ENCODE data around the gene C1orf167.

The C1orf167 gene

DNA sequence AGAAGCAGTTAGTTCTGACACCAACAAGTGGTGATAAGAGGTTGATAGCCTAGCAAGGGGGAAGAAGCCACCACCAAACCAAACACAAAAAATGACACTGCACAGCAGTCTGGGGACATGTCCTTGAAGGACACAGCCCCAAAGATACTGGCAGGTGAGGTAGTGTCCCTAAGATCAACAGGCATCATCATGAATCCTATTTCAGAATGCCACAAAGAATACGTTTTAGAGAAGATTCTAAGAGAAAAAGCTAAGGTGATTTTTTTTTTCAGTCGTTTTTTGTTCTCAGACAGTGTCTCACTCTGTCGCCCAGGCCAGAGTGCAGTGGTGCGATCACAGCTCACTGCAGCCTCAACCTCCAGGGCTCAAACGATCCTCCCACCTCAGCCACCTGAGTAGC is 24.2 kb downstream of the C1orf167 start:
- DNase-seq: no peak

DNA sequence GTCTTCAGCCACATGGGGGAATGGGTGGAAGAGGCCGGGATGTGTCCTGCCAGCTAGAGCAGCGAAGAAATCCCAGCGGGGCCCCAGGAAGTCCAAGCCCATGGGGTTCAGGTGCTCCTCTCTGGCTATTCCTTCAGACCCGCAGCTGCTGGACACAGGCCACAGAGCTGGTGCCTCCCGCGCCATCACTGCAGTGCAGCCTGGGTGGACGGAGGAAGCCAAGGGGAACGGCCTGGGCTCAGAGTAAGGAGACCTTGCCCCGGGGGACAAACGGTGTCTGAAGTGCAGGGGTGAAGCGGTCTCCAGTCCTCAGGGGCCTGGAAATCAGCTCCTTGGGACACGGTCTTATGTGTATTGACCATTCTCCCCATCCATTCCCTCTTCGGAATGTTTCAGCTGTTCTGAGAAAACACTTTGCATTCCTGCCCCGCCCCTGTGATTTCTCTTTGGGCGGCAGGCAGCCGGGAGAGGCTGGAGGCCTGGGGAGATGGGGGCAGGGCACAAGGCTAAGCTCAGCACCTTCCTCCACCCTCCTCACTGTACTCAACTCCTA is 25.3 kb downstream of the C1orf167 start:
- no peak for DNase-seq

DNA sequence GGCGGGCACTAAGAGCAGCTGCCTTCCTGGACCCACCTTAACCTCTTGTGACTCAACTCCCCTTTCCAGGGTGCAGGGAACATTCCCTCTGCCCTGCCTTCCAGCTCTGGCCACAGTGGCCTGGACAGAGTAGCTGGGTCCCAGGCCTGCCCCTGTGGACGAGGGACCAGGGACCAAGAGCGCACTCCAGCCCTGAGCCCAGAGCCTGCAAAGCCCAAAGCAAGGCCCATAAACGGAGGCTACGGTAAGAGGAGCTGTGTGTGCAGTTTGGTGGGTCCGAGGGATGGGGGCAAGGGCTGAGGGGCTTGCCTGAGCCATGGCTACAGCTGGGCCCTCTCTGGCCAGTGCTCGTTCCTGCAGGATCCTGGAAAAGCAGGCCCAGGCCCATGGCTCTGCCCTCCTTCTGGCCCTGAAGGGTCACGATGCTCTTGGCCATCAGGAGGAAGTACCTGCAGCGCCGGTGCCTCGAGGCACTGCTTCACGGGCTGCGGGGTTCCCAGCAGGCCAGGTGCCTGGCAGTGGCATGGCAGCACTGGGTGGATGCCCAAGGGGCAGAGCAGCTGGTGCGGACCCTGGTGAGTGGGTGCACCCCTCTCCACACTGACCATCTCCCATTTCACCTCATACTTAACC is 25.9 kb downstream of the C1orf167 start:
- no peak for DNase-seq

DNA sequence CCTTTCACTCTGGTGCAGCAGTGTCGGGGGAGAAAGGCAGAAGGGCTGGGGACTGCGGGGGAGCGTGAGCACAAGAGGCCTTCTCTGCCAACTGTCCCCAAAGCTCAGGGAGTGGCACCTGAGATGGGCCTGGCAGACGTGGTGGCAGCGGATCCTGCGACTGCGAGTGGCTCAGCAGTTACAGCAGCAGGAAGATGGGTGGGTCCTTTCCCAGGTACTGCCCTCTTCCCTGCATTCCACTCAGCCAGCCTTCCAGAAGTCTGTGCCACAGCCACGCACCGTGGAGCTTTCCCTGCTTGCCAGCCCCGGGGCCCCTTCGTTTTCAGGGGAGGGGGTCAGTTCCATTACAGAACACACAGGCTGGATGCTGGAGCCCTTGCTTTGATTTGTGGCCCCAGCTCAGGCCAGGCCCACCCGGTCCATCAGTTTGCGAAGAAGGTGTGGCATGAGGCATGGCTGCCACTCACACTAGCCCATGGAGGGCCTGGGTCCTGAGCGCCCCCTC is 26.6 kb downstream of the C1orf167 start:
- DNase-seq: no peak

DNA sequence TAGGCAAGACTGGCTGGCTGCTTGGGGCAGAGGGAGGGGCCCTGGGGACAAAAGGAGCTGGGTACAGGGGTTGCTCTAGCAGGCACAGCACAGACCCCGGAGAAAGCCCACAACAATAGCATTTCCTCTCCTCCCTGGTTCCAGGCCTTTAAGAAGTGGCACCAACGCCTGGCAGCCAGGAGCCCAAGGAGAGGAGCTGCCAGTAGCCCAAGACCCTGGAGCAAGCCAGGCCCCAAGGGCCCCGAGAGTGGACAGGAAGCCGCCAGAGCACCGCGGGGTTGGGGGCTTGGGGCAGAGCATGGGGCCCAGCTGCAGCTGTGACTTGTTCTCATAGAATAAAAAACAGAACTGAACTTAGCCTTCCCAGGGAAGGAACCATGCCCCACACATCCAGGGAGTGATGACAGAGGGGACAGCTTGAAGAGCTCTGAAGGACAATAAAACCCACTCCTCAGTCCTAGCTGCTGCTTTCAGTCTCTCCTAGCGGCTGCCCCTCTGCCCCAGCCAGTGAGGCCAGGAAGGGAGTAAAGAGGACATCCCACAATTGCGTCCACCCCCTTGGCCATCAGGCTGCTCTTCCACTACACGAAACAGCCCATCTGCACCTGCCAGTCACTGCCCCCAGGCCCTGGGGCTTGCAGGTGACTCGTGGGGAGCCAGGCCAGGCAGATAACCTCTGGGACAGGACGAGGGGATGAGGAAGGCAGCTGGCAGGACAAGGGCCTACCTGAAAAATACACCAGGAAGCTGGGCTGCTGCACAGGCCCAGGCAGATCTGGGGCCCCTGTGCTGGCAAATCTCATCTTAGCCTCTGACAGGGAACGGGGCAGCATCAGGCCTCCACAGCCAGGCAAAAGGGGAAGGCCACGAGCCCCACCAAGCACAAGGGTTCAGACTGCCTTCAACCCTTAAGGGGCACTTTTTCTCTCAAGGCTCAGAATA is 27.4 kb downstream of the C1orf167 start:
- no peak for DNase-seq

DNA sequence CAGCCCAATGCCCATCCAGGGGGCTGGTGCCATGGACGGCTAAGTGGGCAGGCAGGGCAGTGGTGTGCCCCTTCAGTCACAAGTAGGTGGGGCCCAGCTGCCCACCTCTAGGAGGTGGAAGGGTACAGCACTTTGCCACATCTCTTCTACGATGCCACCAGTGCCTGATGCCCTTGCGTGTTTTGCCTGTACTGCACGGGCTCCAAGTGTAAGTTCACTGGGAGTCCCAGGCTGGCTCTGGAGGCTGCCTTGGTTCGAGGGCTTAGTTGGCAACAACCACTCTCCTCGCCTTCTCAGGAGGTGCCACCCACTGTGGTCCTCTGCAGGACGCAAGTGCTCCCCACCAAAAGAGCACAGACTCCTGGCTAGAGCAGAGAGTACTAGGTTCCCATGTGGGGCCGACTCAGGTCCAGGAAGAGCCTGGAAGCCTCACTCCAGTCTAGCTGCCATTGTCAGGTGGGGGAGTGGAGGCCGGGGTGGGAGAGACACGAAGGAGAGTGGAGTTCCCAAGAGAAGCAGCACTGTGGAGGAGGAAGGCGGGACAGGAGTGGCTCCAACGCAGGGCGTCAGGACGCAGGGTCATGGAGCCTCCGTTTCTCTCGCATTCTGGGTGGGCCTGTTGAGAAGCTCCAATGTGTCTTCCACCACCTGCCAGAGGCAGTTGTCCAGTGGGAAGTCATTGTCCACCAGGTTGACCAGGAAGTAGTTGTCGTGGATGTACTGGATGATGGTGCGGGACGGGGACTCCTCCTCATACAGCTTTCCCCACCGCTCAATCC is 28.3 kb downstream of the C1orf167 start:
- no peak for DNase-seq

DNA sequence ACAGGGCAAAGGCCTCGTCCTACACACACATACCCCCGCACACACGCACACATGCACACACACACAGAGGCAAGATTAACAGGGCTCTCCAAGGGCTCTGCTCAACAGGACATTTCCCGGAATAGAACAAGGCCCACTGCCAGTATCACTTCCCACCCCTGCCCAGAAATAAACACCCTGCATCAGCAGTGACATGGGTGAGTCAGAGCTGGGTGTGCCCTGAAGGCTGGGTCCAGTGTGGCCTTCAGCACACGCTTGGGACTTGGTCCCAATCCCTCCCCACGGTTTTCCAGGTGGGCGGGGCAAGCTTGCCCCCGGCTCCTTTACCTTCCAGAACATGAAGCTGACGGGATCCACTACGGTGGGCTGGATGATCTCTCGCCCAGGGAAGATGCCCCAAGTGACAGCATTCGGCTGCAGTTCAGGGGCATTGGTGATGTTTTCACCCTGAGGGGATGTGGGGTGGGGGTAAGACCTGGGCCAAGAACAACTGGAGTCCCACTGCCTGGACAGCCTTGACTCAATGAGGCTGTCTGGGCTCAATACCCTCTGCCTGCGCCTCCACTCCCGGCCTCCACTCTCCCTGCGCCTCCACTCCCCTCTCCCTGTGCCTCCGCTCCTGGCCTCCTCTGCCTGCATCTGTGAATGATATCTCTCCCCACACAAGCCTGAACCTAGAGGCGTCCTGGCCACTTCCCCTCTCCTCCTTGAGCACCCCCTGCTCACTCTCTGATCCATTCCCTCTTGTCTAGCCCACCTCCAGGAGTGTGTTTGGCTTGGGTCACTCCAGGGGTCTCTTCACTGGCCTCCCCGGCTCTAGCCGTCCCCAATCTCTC is 29.1 kb downstream of the C1orf167 start:
- no peak for DNase-seq

DNA sequence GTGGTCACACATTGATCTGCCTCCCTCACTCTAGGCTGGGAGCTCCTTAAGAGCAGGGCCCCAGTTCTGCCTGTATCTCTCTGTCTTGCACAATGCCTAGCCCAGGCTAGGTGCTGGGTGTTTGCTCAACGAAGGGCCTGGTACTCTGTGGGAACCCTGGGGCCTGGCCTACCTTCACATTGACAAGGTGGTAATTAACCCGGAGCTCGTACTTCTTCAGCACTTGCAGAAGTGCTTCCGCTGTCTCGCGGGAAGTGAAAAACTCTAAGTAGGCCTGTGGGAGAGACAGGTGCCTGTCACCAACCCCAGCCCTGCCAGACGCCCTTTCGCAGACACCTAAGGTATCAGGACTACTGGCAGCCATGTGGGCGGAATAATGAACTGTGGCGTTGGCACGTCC is 30.1 kb downstream of the C1orf167 start:
- DNase-seq: no peak

DNA sequence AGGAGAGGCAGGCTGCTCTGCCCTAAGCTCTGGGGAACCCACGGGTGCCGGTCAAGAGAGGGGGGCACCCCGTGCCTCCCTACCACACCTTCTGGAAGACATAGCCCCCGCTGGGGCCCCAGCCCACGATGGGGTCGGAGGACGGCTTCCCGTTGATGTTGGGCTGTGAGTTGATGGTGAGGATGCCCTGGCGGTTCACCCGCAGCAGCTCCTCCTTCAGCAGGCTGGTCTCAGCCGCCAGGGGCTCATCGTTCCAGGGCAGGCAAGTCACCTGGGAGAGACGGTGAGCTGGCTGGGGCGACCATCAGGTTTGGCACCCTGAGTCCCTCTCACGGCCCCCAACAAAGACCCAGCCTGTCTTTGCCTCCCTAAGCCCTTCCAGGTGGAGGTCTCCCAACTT is 31.8 kb downstream of the C1orf167 start:
- no peak for DNase-seq

DNA sequence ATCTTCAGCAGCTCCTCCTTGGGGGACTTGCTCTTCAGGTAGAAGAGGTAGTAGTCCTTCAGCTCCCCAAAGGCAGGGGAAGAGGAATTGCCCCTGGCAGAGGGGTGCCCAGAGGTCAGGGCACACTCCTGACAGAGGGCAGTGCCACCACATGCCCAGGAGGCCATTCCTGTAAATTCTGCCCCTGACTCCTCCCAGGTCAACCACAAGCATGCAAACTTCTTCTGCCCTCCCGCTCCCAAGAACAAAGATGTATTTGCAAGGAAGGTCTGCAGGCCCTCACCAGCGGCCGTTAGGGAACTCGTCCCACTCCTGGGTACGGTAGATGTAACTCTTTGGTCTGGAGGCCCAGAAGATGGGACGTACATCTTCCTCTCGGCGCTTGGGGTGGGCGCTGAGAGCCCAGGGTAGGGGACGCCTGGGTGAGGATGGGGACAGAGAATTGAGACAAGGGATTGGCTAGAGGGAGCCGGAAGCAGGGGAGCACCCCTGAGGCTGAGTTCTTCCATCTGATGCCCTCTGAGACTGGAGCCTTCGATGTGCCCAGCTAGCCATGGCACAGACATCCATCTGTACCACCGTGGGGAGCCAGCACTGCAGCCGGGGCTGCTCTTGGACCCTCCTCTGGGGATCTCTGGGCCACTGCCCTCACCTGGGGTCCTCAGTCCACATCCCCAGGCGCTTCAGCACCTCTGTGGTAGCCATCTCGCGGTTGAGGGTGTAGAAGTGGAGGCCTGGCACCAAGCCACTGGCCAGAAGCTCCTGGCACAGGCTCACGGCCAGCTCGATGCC is 32.6 kb downstream of the C1orf167 start:
- DNase-seq: no peak

DNA sequence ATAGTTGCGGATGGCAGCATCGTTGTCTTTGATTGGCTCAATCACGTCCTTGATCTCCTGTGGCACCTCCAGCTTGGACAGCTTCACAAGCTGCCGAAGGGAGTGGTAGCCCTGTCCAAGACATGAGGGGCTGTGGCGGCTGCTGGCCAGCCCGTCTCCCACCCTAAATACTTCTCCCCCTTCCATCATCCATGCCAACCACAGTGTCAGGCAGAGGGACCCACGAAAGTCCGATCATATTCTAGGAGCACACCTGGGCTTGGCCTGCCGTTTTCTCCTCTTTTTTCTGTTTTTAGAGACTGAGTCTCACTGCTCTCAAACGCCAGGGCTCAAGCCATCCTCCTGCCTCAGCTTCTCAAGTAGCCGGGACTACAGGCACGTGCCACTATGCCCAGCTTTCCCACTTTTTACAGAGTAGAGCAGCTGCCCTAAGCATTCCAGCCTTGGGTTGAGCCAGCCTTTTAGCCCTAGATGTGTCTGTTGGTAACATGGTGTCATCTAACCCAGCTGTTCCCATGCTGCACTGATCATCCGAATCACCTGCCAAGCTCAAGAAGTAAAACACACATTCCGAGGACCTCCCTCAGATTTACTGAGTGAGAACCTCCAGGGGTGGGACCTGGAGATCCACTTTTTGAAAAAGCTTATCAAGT is 33.4 kb downstream of the C1orf167 start:
- no peak for DNase-seq

DNA sequence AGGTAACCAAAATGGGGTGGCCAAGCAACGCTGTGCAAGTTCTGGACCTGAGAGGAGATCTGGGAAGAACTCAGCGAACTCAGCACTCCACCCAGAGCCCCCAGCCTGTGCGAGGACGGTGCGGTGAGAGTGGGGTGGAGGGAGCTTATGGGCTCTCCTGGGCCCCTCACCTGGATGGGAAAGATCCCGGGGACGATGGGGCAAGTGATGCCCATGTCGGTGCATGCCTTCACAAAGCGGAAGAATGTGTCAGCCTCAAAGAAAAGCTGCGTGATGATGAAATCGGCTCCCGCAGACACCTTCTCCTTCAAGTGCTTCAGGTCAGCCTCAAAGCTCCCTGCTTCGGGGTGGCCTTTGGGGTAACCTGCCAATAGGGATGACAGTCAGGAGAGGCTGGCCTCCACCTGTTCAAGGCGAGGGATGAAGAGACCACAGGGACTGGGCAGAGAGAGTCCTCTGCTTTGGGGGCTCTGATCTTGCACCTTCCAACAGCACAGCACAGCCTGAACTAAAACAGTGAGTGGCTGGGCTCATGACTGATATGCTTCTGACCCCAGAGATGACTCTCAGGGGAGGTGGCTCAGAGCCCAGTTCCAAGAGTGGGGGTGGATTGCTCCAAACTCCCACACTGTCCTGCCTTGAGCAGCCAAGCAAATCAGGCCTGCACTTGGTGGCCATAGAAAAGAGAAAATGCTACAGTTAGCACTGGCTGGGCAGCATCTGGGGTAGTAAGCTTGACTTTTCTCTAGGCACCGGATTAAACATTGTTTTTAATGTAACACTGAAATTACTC is 34.2 kb downstream of the C1orf167 start:
- DNase-seq: no peak

DNA sequence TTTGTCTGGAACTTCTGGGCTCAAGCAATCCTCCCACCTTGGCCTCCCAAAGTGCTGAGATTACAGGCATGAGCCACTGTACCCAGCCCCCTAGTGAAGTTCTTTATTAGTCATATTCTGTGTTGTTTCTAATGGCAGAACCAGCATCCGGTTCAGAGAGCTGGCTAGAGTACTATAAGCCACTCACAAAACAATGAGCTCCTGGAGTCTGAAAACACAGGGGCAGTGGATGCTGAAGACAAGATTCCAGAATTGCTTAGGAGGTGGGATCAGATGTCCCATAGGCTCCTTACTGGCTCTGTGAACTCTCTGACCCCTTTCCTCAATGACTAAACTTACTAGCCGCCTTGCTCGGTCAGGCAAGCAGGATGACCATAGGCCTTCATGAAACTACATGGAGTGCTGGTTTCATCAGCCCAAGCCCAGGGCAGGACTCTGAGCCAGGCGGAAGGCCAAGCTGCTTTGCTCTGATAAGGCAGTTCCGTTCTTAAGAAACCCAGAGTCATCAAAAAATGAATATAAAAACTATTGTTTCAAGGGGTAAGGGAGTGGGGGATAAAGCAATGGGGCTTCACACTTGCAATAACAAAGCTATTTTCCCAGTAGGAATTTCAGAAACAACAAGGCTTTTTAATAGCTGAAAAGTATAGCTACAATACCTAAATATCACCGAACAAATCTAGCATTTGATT is 35.7 kb downstream of the C1orf167 start:
- DNase-seq: no peak

DNA sequence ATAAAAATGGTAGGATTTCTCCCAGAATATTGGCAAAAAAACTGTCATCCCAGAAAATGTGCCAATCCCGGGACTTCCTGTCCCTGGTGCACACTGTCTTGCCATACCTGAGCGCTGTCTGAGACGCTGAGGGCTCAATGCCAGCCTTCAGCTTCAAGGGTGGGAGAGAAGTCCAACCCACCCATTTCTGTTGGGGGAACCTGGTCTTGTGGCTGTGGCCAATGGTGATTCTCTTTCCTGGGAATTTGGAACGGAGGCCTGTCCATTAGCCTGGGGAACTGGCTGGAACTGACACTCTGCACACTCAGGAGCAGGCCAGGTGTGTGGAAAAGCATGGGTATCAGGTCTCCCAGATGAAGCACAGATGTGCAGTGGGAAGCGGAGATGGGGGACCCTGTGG is 37.1 kb downstream of the C1orf167 start:
- DNase-seq: no peak

DNA sequence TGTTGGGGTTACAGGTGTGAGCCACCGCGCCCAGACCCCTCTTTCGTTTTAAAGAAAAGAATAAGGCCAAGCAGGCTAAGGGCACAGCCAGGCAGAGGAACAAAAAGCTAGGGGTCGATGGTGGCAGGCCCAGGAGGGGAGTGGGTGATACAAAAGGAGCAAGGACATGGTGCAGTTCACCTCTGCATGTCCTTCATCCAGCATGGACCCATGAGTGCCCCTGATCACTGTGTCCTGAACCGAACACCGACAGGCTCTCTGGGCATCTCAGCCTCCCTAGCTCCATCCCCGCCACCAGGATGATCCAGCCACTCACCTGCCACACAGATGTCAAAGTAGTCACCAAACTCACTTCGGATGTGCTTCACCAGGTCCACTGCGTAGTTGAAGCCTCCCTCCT is 37.9 kb downstream of the C1orf167 start:
- no peak for DNase-seq

DNA sequence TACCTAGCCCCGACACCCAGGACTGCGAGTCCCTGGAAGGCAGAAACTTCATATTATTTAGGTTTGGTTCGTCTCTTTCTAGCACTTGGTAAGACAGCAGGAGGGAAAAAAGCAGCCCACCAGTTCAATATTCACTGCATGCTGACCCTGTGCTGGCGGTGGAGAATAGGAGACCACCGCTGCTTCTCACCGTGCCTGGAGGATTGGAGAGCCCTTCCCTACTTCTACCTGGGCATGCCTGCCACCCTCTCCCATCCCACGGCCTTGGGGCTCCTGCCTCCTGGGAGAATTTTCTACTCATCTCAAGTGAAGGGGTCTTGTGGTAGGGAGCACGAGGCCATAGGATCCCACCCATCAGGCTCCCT is 38.4 kb downstream of the C1orf167 start:
- DNase-seq: no peak

DNA sequence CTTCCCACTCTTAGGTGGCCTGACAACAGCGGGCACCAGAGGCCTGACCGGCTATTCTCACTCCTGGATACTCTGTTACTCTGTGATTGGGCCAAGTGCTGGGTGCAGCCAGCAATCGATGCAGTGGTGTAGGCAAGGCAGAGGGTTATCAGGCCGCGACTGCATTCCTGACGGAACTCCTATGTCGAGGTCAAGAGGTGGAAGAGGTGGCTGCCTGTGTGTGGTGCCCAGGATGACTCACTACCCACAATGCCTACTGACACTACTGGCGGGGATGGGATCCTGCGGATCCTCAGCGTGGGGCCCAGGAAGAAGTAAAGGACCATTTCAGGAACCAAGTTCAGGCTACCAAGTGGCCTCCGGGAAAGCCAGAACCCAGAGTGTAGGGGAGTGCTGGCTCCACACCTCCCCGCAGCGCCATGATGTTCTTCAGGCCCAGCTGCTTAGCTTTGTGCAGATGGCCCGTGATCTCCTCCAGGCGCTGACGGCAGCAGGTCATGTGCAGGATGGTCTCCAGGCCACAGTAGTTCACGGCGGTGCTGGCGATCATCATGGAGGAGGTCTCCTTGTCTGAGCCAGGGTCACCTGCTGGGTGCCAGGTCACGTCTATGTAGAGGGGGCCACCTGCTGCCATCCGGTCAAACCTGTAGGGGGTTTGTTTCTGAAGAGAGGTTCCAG is 38.9 kb downstream of the C1orf167 start:
- no peak for DNase-seq

DNA sequence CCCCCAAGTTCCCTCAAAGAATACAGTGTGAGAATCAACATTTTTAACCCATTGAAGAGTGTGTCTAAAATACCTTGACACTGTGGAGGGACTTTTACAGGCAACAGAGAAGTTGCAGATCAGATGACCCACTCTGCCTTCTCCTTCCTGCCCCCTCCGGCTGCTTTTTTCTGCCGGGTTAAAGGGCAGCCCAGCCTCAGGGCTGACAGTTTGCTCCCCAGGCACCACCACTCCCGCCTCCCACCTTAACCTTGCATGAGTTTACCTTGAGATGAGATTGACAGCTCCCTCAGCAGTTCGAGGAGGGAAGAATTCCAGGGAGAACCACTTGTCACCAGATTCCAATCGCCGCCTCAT is 40.6 kb downstream of the C1orf167 start:
- no peak for DNase-seq
